HG02610 (cell line): Measurements from ENCODE around the gene CCDC57.

Source experiments
- ATAC-seq: cut with Tn5 transposase; IDR thresholded peaks from one replicate; pipeline ENCODE4 v1.9.1; 2021; ENCODE audit warnings: mild to moderate bottlenecking, moderate library complexity; ENCODE audit not compliant: unreplicated experiment

Gene CCDC57

GRCh38 chr17:82129095-82129494 is 83.5 kb downstream of the CCDC57 start:
- no peak for ATAC-seq

GRCh38 chr17:82128287-82128686 is 84.4 kb downstream of the CCDC57 start:
- no peak for ATAC-seq

- no peak for ATAC-seq
These were observed 84.9 kb downstream of the CCDC57 start for GRCh38 chr17:82127704-82128103.

- no peak for ATAC-seq
These were observed 85.4 kb downstream of the CCDC57 start for GRCh38 chr17:82127315-82127595.

- no peak for ATAC-seq
These were observed 85.9 kb downstream of the CCDC57 start for GRCh38 chr17:82126556-82127314.

GRCh38 chr17:82124101-82124500 is 88.5 kb downstream of the CCDC57 start:
- no peak for ATAC-seq

GRCh38 chr17:82121660-82122629 is 90.7 kb downstream of the CCDC57 start:
- ATAC-seq = no peak

- ATAC-seq = no peak
These were observed 91.4 kb downstream of the CCDC57 start for GRCh38 chr17:82121246-82121645.

GRCh38 chr17:82120148-82120547 is 92.5 kb downstream of the CCDC57 start:
- ATAC-seq = no peak

GRCh38 chr17:82118815-82119380 is 93.7 kb downstream of the CCDC57 start:
- no peak for ATAC-seq

- ATAC-seq = no peak
These were observed 94.4 kb downstream of the CCDC57 start for GRCh38 chr17:82118168-82118814.

GRCh38 chr17:82117139-82118090 is 95.2 kb downstream of the CCDC57 start:
- no peak for ATAC-seq

- no peak for ATAC-seq
These were observed 96.4 kb downstream of the CCDC57 start for GRCh38 chr17:82116246-82116645.

GRCh38 chr17:82114872-82115271 is 97.8 kb downstream of the CCDC57 start:
- no peak for ATAC-seq

GRCh38 chr17:82114447-82114846 is 98.2 kb downstream of the CCDC57 start:
- no peak for ATAC-seq

- no peak for ATAC-seq
These were observed 98.7 kb downstream of the CCDC57 start for GRCh38 chr17:82113941-82114340.

GRCh38 chr17:82113422-82113821 is 99.2 kb downstream of the CCDC57 start:
- ATAC-seq = no peak

GRCh38 chr17:82112914-82113311 is 99.7 kb downstream of the CCDC57 start:
- no peak for ATAC-seq

GRCh38 chr17:82112181-82112913 is 100.3 kb downstream of the CCDC57 start:
- no peak for ATAC-seq
